ENCODE measurements around the gene CAPN9. TPM values are rescaled to one million over a fixed set of nuclear protein-coding genes. Genes with fewer than 3 reads are reported as not detected.
A peak's percentile ranks its signal among the peaks of the same experiment; 100 is the strongest.

The CAPN9 gene
- total RNA-seq, 1 donor from 2014 or later: 0.72 TPM

- Mint-ChIP-seq H3K9me3 (no peaks in the 10 kb centered on the region), H3K27me3 (peaks cover 5% of the 10 kb centered on the region), H3K36me3 (no peaks in the 10 kb centered on the region), H3K4me1 (ENCODE audit: unreplicated experiment) (peaks cover 23% of the 10 kb centered on the region), H3K4me3 (peak overlapping the region; percentile 32), H3K27ac (peak overlapping the region; percentile 5)
- DNase-seq (ENCODE audit: extremely low spot score, unreplicated experiment): no peak
- TF ChIP-seq, protein P1, sequence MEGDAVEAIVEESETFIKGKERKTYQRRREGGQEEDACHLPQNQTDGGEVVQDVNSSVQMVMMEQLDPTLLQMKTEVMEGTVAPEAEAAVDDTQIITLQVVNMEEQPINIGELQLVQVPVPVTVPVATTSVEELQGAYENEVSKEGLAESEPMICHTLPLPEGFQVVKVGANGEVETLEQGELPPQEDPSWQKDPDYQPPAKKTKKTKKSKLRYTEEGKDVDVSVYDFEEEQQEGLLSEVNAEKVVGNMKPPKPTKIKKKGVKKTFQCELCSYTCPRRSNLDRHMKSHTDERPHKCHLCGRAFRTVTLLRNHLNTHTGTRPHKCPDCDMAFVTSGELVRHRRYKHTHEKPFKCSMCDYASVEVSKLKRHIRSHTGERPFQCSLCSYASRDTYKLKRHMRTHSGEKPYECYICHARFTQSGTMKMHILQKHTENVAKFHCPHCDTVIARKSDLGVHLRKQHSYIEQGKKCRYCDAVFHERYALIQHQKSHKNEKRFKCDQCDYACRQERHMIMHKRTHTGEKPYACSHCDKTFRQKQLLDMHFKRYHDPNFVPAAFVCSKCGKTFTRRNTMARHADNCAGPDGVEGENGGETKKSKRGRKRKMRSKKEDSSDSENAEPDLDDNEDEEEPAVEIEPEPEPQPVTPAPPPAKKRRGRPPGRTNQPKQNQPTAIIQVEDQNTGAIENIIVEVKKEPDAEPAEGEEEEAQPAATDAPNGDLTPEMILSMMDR (conservative IDR thresholded peaks at IDR 0.05): no peak
Measured at GRCh38 chr1:230758709-230759368, 11.7 kb downstream of the CAPN9 start.

DNA sequence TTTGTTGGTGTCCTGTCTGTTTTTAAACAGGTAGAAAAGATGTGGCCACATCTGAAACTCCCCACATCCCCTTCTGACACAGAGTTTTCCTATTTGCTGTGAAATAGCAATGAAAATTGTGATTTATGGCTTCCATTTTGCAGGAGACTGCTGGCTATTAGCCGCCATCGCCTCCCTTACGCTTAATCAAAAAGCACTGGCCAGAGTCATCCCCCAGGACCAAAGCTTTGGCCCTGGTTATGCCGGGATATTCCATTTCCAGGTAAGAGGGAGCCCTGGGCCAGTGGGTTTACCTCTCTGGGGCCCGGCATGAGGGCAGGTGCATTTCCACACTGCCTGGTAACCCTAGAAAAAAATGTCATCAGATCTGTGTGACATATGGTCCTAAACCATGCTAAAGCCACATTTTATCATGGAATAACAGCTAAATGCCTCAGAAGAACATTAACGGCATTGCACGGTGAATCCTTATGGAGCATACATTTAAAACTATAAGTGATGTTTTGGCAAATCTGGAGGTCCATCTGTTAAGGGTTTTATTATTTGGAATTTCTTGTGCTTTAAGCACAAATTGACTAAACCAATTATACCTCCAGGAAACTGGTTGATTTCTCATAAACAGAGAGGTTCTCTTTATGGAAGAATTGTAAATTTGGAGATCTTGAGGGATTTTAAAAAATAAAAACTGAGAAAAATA lies 12.3 kb downstream of the CAPN9 start:
- no peak overlapping the region for H3K27ac Mint-ChIP-seq
- H3K27me3 Mint-ChIP-seq: peaks cover 5% of the 10 kb centered on the region
- DNase-seq (ENCODE audit: extremely low spot score, unreplicated experiment): no peak
- peaks cover 5% of the 10 kb centered on the region for H3K9me3 Mint-ChIP-seq
- no peak overlapping the region for H3K4me3 Mint-ChIP-seq
- H3K36me3 Mint-ChIP-seq: no peaks in the 10 kb centered on the region
- TF ChIP-seq, protein P1 (conservative IDR thresholded peaks at IDR 0.05): no peak
- H3K4me1 Mint-ChIP-seq (ENCODE audit: unreplicated experiment): peaks cover 23% of the 10 kb centered on the region

- TF ChIP-seq, protein P1 (conservative IDR thresholded peaks at IDR 0.05): no peak
- Mint-ChIP-seq H3K4me3 (no peak overlapping the region), H3K36me3 (no peaks in the 10 kb centered on the region), H3K27ac (no peak overlapping the region), H3K9me3 (peaks cover 10% of the 10 kb centered on the region), H3K27me3 (peaks cover 7% of the 10 kb centered on the region), H3K4me1 (ENCODE audit: unreplicated experiment) (peaks cover 23% of the 10 kb centered on the region)
- DNase-seq (ENCODE audit: extremely low spot score, unreplicated experiment): no peak
Measured at GRCh38 chr1:230760360-230760827, 13.2 kb downstream of the CAPN9 start.

DNA sequence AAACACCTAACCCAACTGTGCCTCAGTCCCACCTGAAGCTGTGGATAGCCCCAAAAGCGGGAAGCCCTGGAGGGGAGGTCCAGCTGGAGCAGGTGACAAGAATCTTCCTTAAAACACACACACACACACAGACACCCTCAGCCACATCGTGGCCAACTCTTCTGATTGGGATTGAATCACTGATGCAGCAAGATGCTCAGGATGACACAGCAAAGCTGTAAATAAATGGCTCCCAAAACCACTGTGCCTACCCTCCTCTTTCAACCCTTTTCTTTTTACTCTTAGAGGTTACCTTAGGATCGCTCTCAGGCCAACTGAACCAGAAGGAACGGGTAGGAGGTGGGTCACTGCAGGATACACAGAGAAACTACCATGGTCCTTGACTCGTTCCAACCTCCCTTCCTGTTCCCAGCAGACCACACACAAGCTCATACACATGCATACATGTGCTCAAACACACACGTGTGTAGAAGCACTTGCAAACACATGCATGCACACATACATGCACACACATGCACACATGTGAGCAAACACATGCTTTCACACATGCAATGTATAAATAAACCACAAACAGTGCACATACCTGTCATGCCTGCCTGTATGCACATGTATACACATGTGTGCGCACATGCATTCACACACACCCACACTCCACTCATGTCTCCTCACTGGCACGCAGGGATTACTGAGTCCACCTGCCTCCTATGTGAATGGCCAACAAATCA lies 14.4 kb downstream of the CAPN9 start:
- no peak overlapping the region for H3K27ac Mint-ChIP-seq
- TF ChIP-seq, protein P1 (conservative IDR thresholded peaks at IDR 0.05): no peak
- peaks cover 10% of the 10 kb centered on the region for H3K9me3 Mint-ChIP-seq
- H3K36me3 Mint-ChIP-seq: no peaks in the 10 kb centered on the region
- no peak overlapping the region for H3K4me3 Mint-ChIP-seq
- peaks cover 23% of the 10 kb centered on the region for H3K4me1 Mint-ChIP-seq (ENCODE audit: unreplicated experiment)
- peaks cover 7% of the 10 kb centered on the region for H3K27me3 Mint-ChIP-seq
- no peak for DNase-seq (ENCODE audit: extremely low spot score, unreplicated experiment)

DNA sequence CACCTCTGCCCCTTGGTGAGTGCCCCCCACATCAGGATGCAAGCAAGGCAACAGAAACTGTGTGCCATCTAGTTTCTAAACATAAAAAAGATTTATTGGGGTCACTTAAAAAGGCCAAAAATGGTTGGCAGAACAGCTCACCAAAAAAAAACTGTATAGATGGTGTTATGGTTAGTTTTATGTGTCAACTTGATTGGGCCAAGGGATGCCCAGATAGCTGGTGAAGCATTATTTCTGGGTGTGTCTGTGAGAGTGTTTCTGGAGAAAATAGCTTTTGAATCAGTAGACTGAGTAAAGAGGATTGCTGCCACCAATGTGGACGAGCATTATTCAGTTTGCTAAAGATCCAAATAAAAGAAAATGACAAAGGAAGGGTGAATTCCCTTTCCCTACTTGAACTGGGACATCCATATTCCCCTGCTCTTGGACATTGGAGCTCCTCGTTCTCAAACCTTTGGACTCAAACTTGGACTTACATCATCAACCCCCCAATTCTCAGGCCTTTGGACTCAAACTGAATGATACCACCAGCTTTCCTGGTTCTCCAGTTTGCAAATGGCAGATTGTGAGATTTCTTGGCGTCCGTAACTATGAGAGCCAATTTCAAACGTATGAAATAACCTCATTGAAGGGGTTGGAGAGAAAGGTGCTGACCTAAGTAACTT lies 16.9 kb downstream of the CAPN9 start:
- Mint-ChIP-seq H3K36me3 (no peaks in the 10 kb centered on the region), H3K4me1 (ENCODE audit: unreplicated experiment) (peaks cover 20% of the 10 kb centered on the region), H3K4me3 (no peak overlapping the region), H3K27ac (no peak overlapping the region), H3K9me3 (peaks cover 10% of the 10 kb centered on the region), H3K27me3 (peaks cover 7% of the 10 kb centered on the region)
- TF ChIP-seq, protein P1 (conservative IDR thresholded peaks at IDR 0.05): no peak
- DNase-seq (ENCODE audit: extremely low spot score, unreplicated experiment): no peak
